ENCODE measurements around the gene CHRNB1. TPM values are rescaled to one million over a fixed set of nuclear protein-coding genes. Genes with fewer than 3 reads are reported as not detected.

Gene CHRNB1, protein sequence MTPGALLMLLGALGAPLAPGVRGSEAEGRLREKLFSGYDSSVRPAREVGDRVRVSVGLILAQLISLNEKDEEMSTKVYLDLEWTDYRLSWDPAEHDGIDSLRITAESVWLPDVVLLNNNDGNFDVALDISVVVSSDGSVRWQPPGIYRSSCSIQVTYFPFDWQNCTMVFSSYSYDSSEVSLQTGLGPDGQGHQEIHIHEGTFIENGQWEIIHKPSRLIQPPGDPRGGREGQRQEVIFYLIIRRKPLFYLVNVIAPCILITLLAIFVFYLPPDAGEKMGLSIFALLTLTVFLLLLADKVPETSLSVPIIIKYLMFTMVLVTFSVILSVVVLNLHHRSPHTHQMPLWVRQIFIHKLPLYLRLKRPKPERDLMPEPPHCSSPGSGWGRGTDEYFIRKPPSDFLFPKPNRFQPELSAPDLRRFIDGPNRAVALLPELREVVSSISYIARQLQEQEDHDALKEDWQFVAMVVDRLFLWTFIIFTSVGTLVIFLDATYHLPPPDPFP
- 6.9 and 8.3 TPM in 2 replicates for total RNA-seq

DNA sequence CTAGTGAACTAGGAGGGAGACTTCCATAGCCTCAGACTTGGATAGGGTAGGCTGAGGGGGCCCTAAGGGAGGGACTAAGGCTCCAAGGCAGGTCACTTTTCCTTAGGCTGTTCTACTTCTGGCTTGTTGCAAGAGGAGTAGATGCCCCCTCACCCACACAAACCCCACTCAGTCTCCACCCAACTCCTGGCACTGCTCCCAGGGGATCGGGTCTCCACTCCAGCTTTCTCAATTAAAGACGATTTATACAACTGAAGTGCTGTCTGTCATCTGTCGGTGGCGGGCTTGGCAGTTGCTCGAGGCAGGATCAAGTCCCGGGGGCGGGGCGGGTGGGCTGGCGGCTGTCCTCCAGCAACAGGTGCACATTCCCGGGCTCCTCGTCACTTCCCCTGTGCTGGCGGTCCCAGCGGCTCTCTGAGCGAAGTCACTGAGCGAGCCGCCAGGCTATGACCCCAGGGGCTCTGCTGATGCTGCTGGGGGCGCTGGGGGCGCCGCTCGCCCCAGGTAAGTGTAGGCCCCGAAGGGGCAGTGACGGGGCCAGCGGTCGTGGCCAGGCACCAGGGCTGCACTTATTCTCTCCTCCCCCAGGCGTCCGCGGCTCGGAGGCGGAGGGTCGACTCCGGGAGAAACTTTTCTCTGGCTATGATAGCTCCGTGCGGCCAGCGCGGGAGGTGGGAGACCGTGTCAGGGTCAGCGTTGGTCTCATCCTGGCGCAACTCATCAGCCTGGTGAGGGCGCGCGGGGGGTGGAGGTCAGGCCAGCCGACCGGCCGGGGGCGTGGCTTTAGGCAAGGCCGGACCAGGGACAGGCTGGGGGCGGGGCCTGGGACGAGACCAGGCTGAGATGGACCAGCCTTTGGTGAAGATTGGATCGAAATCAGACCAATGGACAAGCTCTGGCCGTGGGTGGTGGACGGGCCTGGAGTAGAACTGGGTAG, at the start of gene CHRNB1:
CHRNB1 (plus strand) TSS at position 380 of the 937 bp plus-strand sequence; CDS start at position 447, 67 bp downstream.

DNA sequence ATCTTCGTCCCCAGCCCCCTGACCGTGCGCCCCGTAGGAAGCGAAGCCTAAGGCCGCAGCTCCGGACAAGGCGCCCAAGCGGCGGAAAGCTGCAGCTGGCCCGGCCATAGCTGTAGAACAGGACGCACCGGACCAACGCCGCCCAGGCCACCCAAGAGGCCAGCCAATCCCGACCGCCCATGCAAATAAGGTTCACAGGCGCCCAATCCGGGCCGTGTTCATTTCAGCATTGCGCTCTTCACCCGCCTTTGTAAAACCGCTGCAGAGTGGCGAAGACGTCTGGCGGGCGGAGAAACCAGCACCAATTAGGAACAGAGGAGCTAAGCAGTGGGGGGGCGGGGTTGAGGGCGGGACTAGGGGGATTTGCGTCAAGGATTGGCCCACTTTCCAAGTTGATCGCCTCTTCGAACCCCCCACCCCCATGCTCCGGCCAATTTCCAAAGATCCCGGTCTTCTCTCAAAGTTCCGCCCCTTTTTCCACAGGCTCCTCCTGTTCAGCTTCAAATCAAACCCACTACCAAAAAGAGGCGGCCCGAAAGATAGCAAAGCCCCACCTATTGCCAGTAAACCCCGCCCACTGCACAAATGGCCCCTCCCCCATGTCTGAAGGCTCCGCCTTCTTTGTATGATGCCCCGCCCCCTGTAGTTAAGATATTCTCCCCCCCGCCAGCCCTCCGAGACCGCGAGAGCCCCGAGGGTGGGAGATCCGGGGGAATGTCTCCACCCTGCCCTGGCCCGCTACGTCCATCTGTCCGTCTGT, 40.7 kb upstream of the CHRNB1 start, which contains the start of gene TMEM256:
TMEM256 (minus strand) TSS at position 121 of the 760 bp plus-strand sequence; CDS start at position 108, 13 bp downstream.

DNA sequence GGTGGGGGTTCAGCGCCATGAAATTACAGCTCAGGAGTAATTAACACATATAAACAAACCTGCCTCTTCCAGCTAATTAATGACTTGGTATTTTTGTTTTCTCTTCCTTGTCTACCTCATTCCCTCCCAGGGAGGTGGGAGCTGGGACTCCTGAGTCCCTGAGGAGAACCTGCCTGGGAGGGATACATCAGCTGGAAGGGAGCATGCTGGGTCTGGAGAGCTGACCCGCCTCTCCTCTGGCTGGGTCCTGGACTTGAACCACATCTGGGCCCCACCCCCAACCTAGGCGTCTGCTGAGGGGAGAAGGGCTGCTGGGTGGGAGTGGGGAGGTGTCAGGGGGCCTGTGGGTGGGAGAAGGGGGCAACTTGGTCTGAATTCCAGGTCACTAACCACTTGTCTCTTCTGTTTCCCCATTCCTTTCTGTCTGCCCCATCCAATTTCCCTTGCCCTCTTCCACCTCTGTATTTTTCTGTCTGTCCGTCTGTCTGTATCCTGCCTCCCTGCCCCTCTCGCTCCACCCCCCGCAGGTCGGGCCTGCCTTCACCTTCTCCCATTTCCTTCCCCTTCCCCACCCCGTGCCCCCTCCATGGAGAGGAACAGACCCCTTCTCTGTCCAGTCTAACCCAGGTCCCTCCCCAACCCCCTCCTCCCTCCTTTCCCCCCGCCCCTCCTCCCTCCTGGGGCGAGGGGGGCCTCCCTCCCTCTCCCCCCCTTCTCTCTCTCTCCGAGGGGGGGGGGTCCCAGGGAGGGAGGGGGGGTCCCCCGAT, 37.2 kb upstream of the CHRNB1 start, which contains the start of gene NLGN2:
NLGN2 (plus strand) TSS at position 361 of the 767 bp plus-strand sequence. CDS start 411 bp downstream, outside the sequence.

DNA sequence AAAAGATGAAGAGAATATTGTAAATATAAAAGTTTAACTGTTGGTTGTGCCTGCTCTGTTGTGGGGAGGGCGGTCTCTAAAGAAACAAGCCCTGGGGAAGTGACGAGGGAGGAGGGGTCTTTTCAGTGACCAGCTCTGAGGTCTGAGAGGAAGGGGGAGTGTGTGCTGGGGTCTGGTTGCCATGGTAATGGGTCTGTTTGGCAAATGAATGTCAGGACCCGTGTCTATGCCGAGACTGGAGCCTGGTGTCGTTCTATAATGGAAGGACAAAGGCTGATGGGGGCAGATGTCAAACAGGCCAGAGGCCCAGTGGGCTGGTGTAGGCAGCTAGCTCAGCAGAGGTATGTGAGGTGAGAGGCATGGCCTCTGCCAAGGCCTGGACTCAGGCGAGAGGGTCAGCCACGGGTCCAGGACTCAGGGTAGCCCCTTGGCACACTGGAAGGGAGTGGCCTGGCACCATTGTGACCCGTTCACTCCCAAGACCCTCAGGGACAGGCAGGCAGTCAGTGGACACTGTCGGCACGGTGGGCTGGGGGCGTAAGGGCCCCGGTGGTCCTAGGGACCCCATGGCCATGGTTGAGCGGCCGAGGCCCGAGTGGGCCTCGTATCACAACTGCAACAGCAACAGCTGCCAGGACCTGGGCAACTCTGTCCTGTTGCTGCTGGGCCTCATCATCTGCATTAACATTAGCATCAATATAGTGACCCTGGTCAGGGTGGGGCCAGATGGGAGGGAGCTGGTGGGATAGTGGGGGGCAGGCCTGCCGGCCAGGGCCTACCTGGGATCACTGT, 24.8 kb upstream of the CHRNB1 start, which contains the start of gene SPEM1:
SPEM1 (plus strand) TSS at position 506 of the 792 bp plus-strand sequence; CDS start at position 567, 61 bp downstream.

DNA sequence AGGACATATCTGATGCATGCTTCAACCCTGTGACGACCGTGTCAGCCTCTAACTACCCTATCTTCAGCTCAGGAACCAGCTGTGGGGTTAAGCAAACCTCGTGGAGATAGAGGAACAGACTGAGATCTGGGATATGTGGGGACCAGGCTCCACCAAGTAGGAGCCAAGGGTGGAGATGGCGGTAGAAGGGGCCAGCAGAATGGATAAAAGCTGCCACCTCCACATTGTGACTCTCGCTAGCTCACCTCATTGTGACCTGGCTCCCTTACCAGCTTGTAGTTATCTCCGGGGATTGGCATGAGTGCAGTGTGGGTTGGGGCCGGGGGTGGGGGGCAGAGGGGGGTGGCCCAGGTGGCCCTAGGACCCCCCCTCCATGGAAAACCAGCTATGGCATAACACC, 19.5 kb upstream of the CHRNB1 start, which contains the start of gene SPEM2:
SPEM2 (plus strand) TSS at position 301 of the 400 bp plus-strand sequence; CDS start at position 374, 73 bp downstream.

DNA sequence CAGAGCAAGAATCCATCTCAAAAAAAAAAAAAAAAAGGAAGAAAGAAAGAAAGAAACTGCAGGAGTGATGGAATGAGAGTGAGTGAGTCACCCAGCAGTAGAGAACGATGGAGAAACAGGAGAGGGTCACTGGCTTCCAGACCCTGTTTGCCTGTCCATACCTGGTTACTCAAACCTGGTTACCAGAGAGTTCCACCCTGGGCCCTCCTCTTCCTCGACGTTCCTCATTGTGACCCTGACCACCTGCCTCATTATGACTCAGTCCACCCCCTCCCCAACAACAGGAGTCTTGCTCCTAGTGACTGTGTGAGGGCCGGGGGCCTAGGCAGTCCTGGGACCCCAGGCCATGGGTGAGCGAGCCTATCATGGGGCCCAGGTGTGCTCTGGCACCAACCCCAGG, 16.3 kb upstream of the CHRNB1 start, which contains the start of gene SPEM3:
SPEM3 (plus strand) TSS at position 301 of the 400 bp plus-strand sequence; CDS start at position 347, 46 bp downstream.

DNA sequence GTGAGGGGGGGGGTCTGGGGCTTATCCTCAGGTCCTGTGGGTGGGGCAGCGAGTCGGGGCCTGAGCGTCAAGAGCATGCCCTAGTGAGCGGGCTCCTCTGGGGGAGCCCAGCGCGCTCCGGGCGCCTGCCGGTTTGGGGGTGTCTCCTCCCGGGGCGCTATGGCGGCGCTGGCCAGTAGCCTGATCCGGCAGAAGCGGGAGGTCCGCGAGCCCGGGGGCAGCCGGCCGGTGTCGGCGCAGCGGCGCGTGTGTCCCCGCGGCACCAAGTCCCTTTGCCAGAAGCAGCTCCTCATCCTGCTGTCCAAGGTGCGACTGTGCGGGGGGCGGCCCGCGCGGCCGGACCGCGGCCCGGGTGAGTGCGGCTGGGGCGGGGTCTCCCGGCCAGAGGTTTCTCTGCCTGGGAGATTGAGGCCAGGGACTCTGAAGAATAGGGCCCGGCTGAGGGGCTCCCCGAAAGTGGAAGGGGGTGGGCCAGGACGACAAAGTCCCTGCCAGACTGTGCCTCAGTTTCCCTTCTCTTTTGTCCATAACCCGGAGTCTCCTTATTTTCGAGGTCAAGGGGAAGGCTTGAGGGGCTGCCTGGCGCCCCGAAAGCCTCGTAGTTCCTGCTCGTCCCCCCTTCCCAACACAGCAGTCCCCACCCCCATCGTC, 5.3 kb upstream of the CHRNB1 start, which contains the start of gene FGF11:
FGF11 (plus strand) TSS at position 51 of the 651 bp plus-strand sequence; CDS start at position 160, 109 bp downstream.

DNA sequence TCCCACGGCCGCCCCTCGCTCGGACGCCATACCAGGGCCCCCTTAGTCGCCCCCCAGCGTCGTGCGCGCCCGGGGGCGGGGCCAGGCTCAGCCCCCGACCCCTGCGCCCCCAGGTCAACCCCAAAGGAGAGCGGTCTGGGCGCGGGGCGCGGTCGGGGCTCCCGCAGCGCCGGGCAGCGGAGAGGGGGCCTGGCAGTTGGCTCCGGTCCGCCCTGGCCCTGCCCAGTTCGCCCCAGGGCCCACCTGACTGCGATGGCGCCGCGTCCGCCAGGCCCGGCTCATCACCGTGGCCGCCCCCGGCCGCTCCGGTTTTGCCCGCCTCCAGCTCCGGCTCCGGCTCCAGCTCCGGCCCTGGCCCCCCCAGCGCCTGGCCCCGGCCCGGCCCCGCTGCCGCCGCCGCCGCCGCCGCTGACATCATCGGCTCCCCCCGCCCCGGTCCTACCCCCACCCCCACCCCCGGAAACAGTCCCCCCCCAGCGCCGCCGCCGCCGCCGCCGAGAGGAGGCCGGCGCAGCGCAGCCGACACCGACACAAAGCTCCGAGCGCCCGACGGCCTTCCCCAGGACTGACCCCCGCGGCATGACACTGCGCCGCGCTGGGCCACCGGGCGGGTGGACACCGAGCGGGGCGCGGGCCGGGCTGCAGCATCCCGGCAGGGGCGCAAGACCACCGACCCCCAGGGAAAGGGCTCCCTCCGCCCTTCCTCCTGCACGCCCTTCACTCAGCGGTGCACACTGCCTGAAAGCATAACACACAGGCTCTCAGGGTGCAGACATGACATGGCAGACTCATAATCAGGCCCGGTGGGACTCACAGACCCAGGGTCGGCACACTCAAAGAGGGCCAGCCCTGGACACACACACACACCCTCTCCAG, 34.6 kb downstream of the CHRNB1 start, which contains the start of gene ZBTB4:
ZBTB4 (minus strand) TSS at position 419 of the 876 bp plus-strand sequence. CDS start 12,830 bp downstream, outside the sequence.

DNA sequence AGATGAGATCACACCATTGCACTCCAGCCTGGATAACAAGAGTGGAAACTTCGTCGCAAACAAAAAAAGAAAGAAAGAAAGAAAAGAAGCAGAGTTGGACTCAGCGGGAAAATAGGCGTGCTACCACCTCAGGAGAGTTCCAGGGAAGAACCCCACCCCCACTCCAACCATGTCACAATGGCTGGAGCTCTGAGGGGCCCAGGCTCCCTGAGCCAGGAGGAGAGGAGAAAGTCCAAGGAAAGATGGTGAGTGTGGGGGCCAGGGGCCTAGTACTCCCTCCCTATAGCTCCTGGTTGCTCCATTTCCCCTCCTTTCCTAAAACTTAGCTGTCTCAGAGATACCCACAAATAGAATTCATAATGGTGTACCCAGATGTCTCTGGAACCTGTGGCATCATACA, 36.4 kb downstream of the CHRNB1 start, which contains the start of gene SLC35G6:
SLC35G6 (plus strand) TSS at position 172 of the 400 bp plus-strand sequence; CDS start at position 243, 71 bp downstream.

DNA sequence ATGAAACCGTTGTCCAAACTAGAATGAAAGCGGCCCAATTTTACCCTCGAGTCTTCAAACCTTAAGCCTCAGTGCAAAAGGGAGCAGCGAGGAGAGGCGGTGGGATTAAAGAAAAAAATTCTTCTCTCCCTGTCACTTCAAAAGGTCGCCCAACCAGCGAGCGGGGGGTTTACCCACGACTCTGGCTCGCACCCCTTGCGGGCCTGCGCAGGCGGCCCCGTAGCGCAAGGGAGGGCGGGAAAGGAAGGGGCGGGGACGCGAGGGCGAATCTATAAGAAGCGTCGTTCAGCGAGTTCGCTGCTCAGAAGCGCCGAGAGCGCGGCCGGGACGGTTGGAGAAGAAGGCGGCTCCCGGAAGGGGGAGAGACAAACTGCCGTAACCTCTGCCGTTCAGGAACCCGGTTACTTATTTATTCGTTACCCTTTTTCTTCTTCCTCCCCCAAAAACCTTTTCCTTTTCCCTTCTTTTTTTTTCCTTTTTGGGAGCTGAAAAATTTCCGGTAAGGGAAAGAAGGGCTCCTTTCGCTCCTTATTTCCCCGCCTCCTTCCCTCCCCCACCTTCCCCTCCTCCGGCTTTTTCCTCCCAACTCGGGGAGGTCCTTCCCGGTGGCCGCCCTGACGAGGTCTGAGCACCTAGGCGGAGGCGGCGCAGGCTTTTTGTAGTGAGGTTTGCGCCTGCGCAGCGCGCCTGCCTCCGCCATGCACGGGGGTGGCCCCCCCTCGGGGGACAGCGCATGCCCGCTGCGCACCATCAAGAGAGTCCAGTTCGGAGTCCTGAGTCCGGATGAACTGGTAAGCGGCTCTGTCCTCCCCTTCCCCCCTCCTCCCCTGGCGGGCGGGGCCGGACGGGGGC, 39.4 kb downstream of the CHRNB1 start, which contains the start of gene POLR2A:
POLR2A (plus strand) TSS at position 300 of the 852 bp plus-strand sequence.

Other genes with a start within 250 kb of the CHRNB1 start
- gene DLG4, start 225.2 kb upstream of the CHRNB1 start, total RNA-seq: 17.3 and 17.7 TPM in 2 replicates
- 559 and 643 TPM in 2 replicates for gene ACADVL, start 225.1 kb upstream of the CHRNB1 start, total RNA-seq
- gene DVL2, start 210.5 kb upstream of the CHRNB1 start, total RNA-seq: 33.4 and 33.9 TPM in 2 replicates
- gene PHF23, start 205.6 kb upstream of the CHRNB1 start, total RNA-seq: 41.3 and 81.2 TPM in 2 replicates
- 160 and 299 TPM in 2 replicates for gene GABARAP, start 202.6 kb upstream of the CHRNB1 start, total RNA-seq
- gene CTDNEP1, start 193.3 kb upstream of the CHRNB1 start, total RNA-seq: 65.3 and 66.3 TPM in 2 replicates
- 22.5 and 28.7 TPM in 2 replicates for gene ELP5, start 192.8 kb upstream of the CHRNB1 start, total RNA-seq
- 0.16 and 2.0 TPM in 2 replicates for gene CLDN7, start 182.6 kb upstream of the CHRNB1 start, total RNA-seq
- gene SLC2A4, start 163.3 kb upstream of the CHRNB1 start, total RNA-seq: 0.18 TPM in 1 of 2 replicates, not detected in the other
- not detected in 2 replicates for gene YBX2, start 150.4 kb upstream of the CHRNB1 start, total RNA-seq
- 521 and 571 TPM in 2 replicates for gene EIF5A, start 137.4 kb upstream of the CHRNB1 start, total RNA-seq
- 35.7 and 67.1 TPM in 2 replicates for gene GPS2, start 129.7 kb upstream of the CHRNB1 start, total RNA-seq
- 10.8 and 15.7 TPM in 2 replicates for gene NEURL4, start 115.7 kb upstream of the CHRNB1 start, total RNA-seq
- not detected in 2 replicates for gene ACAP1, start 108.5 kb upstream of the CHRNB1 start, total RNA-seq
- gene KCTD11, start 92.9 kb upstream of the CHRNB1 start, total RNA-seq: 14.9 and 20.6 TPM in 2 replicates
- gene TMEM95, start 89.9 kb upstream of the CHRNB1 start, total RNA-seq: not detected in 2 replicates
- under 0.01 and 0.18 TPM in 2 replicates for gene TNK1, start 64.0 kb upstream of the CHRNB1 start, total RNA-seq
- gene PLSCR3, start 50.5 kb upstream of the CHRNB1 start, total RNA-seq: 62.9 and 82.3 TPM in 2 replicates
- 147 and 158 TPM in 2 replicates for gene TMEM256, start 41.0 kb upstream of the CHRNB1 start, total RNA-seq
- 7.8 and 12.5 TPM in 2 replicates for gene NLGN2, start 37.2 kb upstream of the CHRNB1 start, total RNA-seq
- gene SPEM1, start 24.7 kb upstream of the CHRNB1 start, total RNA-seq: not detected in 2 replicates
- gene SPEM2, start 19.4 kb upstream of the CHRNB1 start, total RNA-seq: not detected in 2 replicates
- not detected in 2 replicates for gene SPEM3, start 16.2 kb upstream of the CHRNB1 start, total RNA-seq
- gene TMEM102, start 9.6 kb upstream of the CHRNB1 start, total RNA-seq: 2.9 and 3.8 TPM in 2 replicates
- 1.8 and 3.4 TPM in 2 replicates for gene FGF11, start 5.5 kb upstream of the CHRNB1 start, total RNA-seq
- gene ZBTB4, start 34.6 kb downstream of the CHRNB1 start, total RNA-seq: 20.4 and 27.2 TPM in 2 replicates
- gene SLC35G6, start 36.4 kb downstream of the CHRNB1 start, total RNA-seq: not detected in 2 replicates
- gene POLR2A, start 39.3 kb downstream of the CHRNB1 start, total RNA-seq: 57.0 and 69.2 TPM in 2 replicates
- gene TNFSF12, start 104.0 kb downstream of the CHRNB1 start, total RNA-seq: 39.2 and 40.1 TPM in 2 replicates
- gene TNFSF13, start 113.7 kb downstream of the CHRNB1 start, total RNA-seq: 2.8 and 11.4 TPM in 2 replicates
- 42.2 and 62.5 TPM in 2 replicates for gene SENP3, start 116.9 kb downstream of the CHRNB1 start, total RNA-seq
- 19.3 and 30.1 TPM in 2 replicates for gene CD68, start 134.6 kb downstream of the CHRNB1 start, total RNA-seq
- 156 and 212 TPM in 2 replicates for gene MPDU1, start 138.8 kb downstream of the CHRNB1 start, total RNA-seq
- not detected in 2 replicates for gene SOX15, start 145.0 kb downstream of the CHRNB1 start, total RNA-seq
- gene FXR2, start 169.8 kb downstream of the CHRNB1 start, total RNA-seq: 32.1 and 35.6 TPM in 2 replicates
- 36.8 and 47.5 TPM in 2 replicates for gene SAT2, start 182.8 kb downstream of the CHRNB1 start, total RNA-seq
- gene SHBG, start 185.1 kb downstream of the CHRNB1 start, total RNA-seq: 1.6 TPM in 1 of 2 replicates, not detected in the other
- gene ATP1B2, start 205.9 kb downstream of the CHRNB1 start, total RNA-seq: 2.9 TPM in 1 of 2 replicates, not detected in the other
- gene TP53, start 242.4 kb downstream of the CHRNB1 start, total RNA-seq: 42.1 and 51.4 TPM in 2 replicates
- gene WRAP53, start 243.4 kb downstream of the CHRNB1 start, total RNA-seq: 4.7 and 7.9 TPM in 2 replicates